B cell (primary cell): ENCODE results near the gene CD274. TPM values are rescaled to one million over a fixed set of nuclear protein-coding genes. Genes with fewer than 3 reads are reported as not detected.

Experiments used
- ATAC-seq: fragments of 200-7000 bp; cut with Tn5 transposase; one replicate; pipeline ENCODE4 v1.10.0; 2021; ENCODE audit warnings: low read depth, mild to moderate bottlenecking, moderate number of reproducible peaks, moderate library complexity
- CTCF ChIA-PET: fragments of 350-600 bp; sonication (Branson Sonifier 250); formaldehyde crosslinking; loops from one replicate; lab custom pipeline; 2021; ENCODE audit warnings: antibody characterized with exemption, inconsistent platforms; lab: Charles Lee
- POLR2A ChIA-PET: fragments of 350-600 bp; sonication (Branson Sonifier 250); formaldehyde crosslinking; loops from one replicate; lab custom pipeline; 2021; ENCODE audit warnings: antibody characterized with exemption; lab: Charles Lee
- DNase-seq: peaks from one replicate; pipeline ENCODE4 v3.0.0; 2013
- H2AFZ ChIP-seq: 2 replicates; pipeline ENCODE4 v1.6.1; 2012; ENCODE audit warnings: mild to moderate bottlenecking, low read depth, low read length; ENCODE audit not compliant: insufficient read depth, poor library complexity, severe bottlenecking
- H3K27ac ChIP-seq, 2 donors: 1 replicate in 1 of 2; 2 replicates in 1 of 2; pipeline ENCODE4 v1.5.1; 2012 to 2013; ENCODE audit warnings: low read length in 2 of 2, mild to moderate bottlenecking in 2 of 2, moderate library complexity in 1 of 2
- H3K27me3 ChIP-seq, 4 experiments: fragments of 200-600 bp in 1 of 4; sonication (generic) in 1 of 4; replicated peaks in 1 of 4; 1 replicate in 2 of 4; 2 replicates in 2 of 4; pipeline versions ENCODE4 v1.6.1 to v1.7.0; 2013 to 2016; ENCODE audit warnings: low read length in 3 of 4, mild to moderate bottlenecking in 2 of 4, mixed read lengths in 1 of 4, moderate library complexity in 1 of 4; ENCODE audit not compliant: insufficient read depth in 4 of 4, control insufficient read depth in 3 of 4; ENCODE audit errors: control extremely low read depth in 1 of 4
- H3K36me3 ChIP-seq, 2 experiments: replicated peaks in 1 of 2; 1 replicate in 1 of 2; 2 replicates in 1 of 2; pipeline versions ENCODE4 v1.6.1 to v1.7.1; 2013; ENCODE audit warnings: low read length in 1 of 2; ENCODE audit not compliant: insufficient read depth in 2 of 2, control insufficient read depth in 1 of 2; ENCODE audit errors: control extremely low read depth in 1 of 2, extremely low read depth in 1 of 2
- H3K4me1 ChIP-seq, 2 donors: fragments of 200-600 bp in 1 of 2; sonication (generic) in 1 of 2; 1 replicate in 1 of 2; 2 replicates in 1 of 2; pipeline versions ENCODE4 v1.5.1 to v1.6.1; 2013 to 2017; ENCODE audit warnings: low read length in 2 of 2; ENCODE audit not compliant: control insufficient read depth in 2 of 2, insufficient read depth in 2 of 2
- H3K4me2 ChIP-seq: replicated peaks from 2 replicates; pipeline ENCODE3; 2012; ENCODE audit warnings: mild to moderate bottlenecking, low read depth, low read length; ENCODE audit not compliant: poor library complexity, severe bottlenecking
- H3K4me3 ChIP-seq, 5 experiments: fragments of 200-600 bp in 1 of 5; sonication (generic) in 1 of 5; 1 replicate in 3 of 5; 2 replicates in 2 of 5; pipeline versions ENCODE4 v1.5.1 to v1.7.0; 2011 to 2016; ENCODE audit warnings: low read length in 4 of 5, mild to moderate bottlenecking in 4 of 5, low read depth in 2 of 5, control low read depth in 1 of 5, moderate library complexity in 1 of 5; ENCODE audit not compliant: insufficient read depth in 1 of 5; ENCODE audit errors: control extremely low read depth in 1 of 5, extremely low read depth in 1 of 5
- H3K79me2 ChIP-seq: fragments of 200-600 bp; sonication (generic); one replicate; pipeline ENCODE4 v1.6.0; 2016; ENCODE audit warnings: low read length; ENCODE audit not compliant: control insufficient read depth, insufficient read depth
- H3K9ac ChIP-seq: fragments of 200-600 bp; sonication (generic); 2 replicates; pipeline ENCODE4 v1.6.1; 2017; ENCODE audit warnings: mild to moderate bottlenecking, low read length, moderate library complexity
- H3K9me3 ChIP-seq, 3 donors: one replicate each; pipeline versions ENCODE4 v1.6.1 to v1.7.1; 2013; ENCODE audit warnings: low read length in 2 of 3; ENCODE audit not compliant: control insufficient read depth in 2 of 3, insufficient read depth in 1 of 3; ENCODE audit errors: control extremely low read depth in 1 of 3
- H4K20me1 ChIP-seq: 2 replicates; pipeline ENCODE4 v1.6.0; 2012; ENCODE audit warnings: mild to moderate bottlenecking, low read length; ENCODE audit not compliant: insufficient read depth, control insufficient read depth, poor library complexity, severe bottlenecking
- H3K27ac Mint-ChIP-seq: one replicate; pipeline ENCODE4 v1.8.0; 2021; ENCODE audit warnings: mixed read lengths
- H3K27me3 Mint-ChIP-seq: one replicate; pipeline ENCODE4 v1.8.0; 2021; ENCODE audit warnings: mixed read lengths
- H3K4me1 Mint-ChIP-seq: one replicate; pipeline ENCODE4 v1.8.0; 2021; ENCODE audit warnings: mixed read lengths
- H3K4me3 Mint-ChIP-seq: one replicate; pipeline ENCODE4 v1.8.0; 2021; ENCODE audit warnings: mixed read lengths
- H3K9me3 Mint-ChIP-seq: one replicate; pipeline ENCODE4 v1.8.0; 2022; ENCODE audit warnings: mixed read lengths; ENCODE audit not compliant: insufficient read depth
- EZH2 ChIP-seq: IDR thresholded peaks from 2 replicates; pipeline ENCODE4 v1.6.1; 2012; ENCODE audit warnings: borderline replicate concordance, low read depth, mild to moderate bottlenecking, moderate library complexity, low read length; ENCODE audit not compliant: insufficient read depth, poor library complexity, severe bottlenecking
- WGBS: methylation state at CpG from one replicate; pipeline ENCODE4 v1.1.5; 2013; ENCODE audit warnings: missing lambda C conversion rate; ENCODE audit not compliant: insufficient coverage; 5-methylcytosine and 5-hydroxymethylcytosine counted together
- intact Hi-C: fragments of 100-400 bp; cut with micrococcal nuclease; formaldehyde crosslinking; loops from one replicate; pipeline ENCODE4 v1.10.0; 2022
- polyA plus RNA-seq: library from polyadenylated mRNA; depleted of rRNA; stranded (reverse); fragments of >200 nt; gene quantifications from 2 replicates; pipeline ENCODE4 v1.2.3, GENCODE V29; 2012
- total RNA-seq, 2 donors: library from RNA; stranded (reverse); fragments of 120-200 nt in 1 of 2; gene quantifications; 1 replicate in 1 of 2; 2 replicates in 1 of 2; pipeline versions ENCODE4 v1.2.3 to v1.2.4, GENCODE V29; 2013 to 2022
- TF ChIP-seq, protein P1 (sequence below): fragments of 200-600 bp; IDR thresholded peaks from one replicate; pipeline ENCODE4 v1.8.0; 2022; ENCODE audit warnings: antibody characterized with exemption, mild to moderate bottlenecking

Gene CD274
- total and polyA plus RNA-seq, 2 donors (not counting 1 experiment from before 2014, with no cell fraction given): 1.4 to 7.0 TPM

DNA sequence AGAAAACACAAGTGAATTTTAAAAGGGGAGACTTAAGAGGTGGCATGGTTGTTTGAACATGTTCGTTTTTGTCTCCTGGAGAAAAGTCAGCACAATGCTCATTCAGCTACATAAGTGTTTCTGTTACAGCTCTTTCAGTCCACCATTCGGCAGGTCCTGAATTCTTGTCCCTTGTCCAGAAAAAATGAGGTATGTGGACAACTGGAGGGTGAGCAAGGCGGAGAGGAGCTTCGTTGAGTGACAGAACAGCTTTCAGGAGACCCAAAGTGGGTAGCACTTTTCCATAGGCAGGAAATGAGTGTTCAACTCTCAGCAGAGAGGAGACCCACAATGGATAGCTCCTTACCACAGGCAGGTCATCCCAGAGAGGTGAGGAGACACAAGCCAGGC lies 64.9 kb downstream of the CD274 start:
- Histone ChIP-seq H3K9ac (no peak overlapping the region), H3K79me2 (no peaks in the 10 kb centered on the region), H2AFZ (no peak overlapping the region), H3K4me1 (peaks cover 23 to 29% of the 10 kb centered on the region in 2 donors), H3K27me3 (peaks cover 0 to 7% (median 0%) of the 10 kb centered on the region in 4 experiments), H4K20me1 (no peaks in the 10 kb centered on the region), H3K36me3 (no peaks in the 10 kb centered on the region), H3K4me3 (no peak overlapping the region), H3K9me3 (no peaks in the 10 kb centered on the region), H3K27ac (no peak overlapping the region), H3K4me2 (no peak overlapping the region)
- ATAC-seq: no peak
- Mint-ChIP-seq H3K4me3 (no peak overlapping the region), H3K27me3 (no peaks in the 10 kb centered on the region), H3K9me3 (no peaks in the 10 kb centered on the region), H3K4me1 (peaks cover 48% of the 10 kb centered on the region), H3K27ac (no peak overlapping the region)
- WGBS: 95% methylated on average over 3 of the region's 4 CpGs
- DNase-seq: no peak
- intact Hi-C loops: no loop called here
- TF ChIP-seq EZH2: no peak
- TF ChIP-seq, protein P1, sequence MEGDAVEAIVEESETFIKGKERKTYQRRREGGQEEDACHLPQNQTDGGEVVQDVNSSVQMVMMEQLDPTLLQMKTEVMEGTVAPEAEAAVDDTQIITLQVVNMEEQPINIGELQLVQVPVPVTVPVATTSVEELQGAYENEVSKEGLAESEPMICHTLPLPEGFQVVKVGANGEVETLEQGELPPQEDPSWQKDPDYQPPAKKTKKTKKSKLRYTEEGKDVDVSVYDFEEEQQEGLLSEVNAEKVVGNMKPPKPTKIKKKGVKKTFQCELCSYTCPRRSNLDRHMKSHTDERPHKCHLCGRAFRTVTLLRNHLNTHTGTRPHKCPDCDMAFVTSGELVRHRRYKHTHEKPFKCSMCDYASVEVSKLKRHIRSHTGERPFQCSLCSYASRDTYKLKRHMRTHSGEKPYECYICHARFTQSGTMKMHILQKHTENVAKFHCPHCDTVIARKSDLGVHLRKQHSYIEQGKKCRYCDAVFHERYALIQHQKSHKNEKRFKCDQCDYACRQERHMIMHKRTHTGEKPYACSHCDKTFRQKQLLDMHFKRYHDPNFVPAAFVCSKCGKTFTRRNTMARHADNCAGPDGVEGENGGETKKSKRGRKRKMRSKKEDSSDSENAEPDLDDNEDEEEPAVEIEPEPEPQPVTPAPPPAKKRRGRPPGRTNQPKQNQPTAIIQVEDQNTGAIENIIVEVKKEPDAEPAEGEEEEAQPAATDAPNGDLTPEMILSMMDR: no peak
- ChIA-PET POLR2A (no interaction called here), CTCF (interaction anchor here (1.1 kb wide), 1 partner anchor 15 kb away, joined by 3 read pairs; no protein-coding TSS in a partner anchor)

DNA sequence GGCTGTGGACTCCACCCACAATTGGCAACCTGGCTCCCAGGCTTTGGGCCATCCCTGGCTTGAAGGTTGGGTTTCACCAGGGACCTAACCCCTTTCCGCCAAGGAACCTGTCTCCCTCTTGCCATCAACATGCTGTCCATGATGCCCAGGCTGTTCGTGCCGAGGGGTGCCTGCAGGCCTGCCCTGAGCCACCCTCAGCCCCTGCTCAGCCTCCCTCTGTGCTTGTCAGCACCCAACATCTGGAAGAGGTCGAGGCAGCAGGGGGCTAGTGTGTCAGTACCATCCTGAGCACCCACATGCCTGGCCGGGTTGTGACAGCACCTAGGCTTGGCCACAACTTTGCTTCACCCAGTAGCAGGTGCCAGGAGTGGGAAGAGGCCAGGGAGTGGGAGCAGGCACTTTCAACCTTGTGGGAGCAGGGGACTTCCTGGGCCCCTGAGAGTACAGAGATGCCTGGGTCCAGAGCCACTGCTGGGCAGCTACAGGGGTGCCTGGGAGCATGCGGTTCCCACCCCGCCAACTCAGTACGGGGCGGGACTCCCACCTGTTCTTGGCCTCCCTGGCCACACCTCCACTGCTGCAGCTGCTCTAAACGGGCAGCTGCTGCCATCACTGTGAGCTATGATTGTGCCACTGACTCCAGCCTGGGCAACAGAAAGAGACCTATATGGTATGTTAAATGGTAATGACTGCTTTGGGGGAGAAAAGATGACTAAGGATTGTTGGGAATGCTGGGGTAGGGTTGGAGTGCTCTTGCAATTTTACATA lies 66.3 kb downstream of the CD274 start:
- ATAC-seq (no peak), DNase-seq (no peak)
- Histone ChIP-seq H3K27me3 (peaks cover 0 to 7% (median 0%) of the 10 kb centered on the region in 4 experiments), H3K9me3 (no peaks in the 10 kb centered on the region), H2AFZ (no peak overlapping the region), H3K9ac (no peak overlapping the region), H4K20me1 (no peaks in the 10 kb centered on the region), H3K36me3 (no peaks in the 10 kb centered on the region), H3K79me2 (no peaks in the 10 kb centered on the region), H3K4me2 (no peak overlapping the region), H3K4me1 (peaks cover 16 to 20% of the 10 kb centered on the region in 2 donors), H3K27ac (no peak overlapping the region), H3K4me3 (no peak overlapping the region)
- no peaks in the 10 kb centered on the region for H3K9me3 Mint-ChIP-seq
- no peak for TF ChIP-seq EZH2
- TF ChIP-seq, protein P1: no peak
- H3K4me1 Mint-ChIP-seq: peaks cover 36% of the 10 kb centered on the region
- no peaks in the 10 kb centered on the region for H3K27me3 Mint-ChIP-seq
- intact Hi-C loops: no loop called here
- POLR2A ChIA-PET: no interaction called here
- CTCF ChIA-PET: no interaction called here
- H3K4me3 Mint-ChIP-seq: no peak overlapping the region
- H3K27ac Mint-ChIP-seq: no peak overlapping the region
- WGBS: 93% methylated on average over 7 of the region's 10 CpGs
